ENCODE measurements around the gene MLH3.

The MLH3 gene

DNA sequence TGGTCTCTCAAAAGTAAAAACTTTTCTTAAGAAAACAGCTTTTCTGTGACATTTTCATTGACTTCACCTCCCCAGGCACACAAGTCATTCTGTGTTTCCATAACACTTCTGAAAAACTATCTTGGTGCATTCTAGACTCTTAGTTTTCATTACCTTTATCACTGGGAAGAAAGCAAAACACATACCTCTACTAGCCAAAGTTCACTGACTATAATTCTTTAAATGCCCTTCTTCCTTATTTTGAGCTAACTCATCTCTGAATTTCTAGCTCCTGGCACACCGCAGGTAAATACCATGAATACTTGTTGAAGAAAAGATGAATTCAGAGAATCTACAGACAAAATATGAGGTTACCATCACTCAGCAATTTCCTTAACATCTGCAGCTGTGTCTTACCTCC lies 21.1 kb downstream of the MLH3 start:
- Histone ChIP-seq H3K4me3 (ENCODE audit: severe bottlenecking) (no peak overlapping the region), H3K27ac (ENCODE audit: poor library complexity, severe bottlenecking) (no peak overlapping the region), H3K9me3 (ENCODE audit: severe bottlenecking) (no peaks in the 10 kb centered on the region), H3K36me3 (ENCODE audit: low read depth) (peaks cover 56% of the 10 kb centered on the region), H3K4me1 (ENCODE audit: insufficient read depth, poor library complexity, severe bottlenecking) (no peaks in the 10 kb centered on the region), H3K27me3 (ENCODE audit: insufficient read depth, poor library complexity, severe bottlenecking) (no peaks in the 10 kb centered on the region)
- ATAC-seq (ENCODE audit: low read depth) (no peak), DNase-seq (ENCODE audit: low spot score) (no peak)
- TF ChIP-seq, protein P1, sequence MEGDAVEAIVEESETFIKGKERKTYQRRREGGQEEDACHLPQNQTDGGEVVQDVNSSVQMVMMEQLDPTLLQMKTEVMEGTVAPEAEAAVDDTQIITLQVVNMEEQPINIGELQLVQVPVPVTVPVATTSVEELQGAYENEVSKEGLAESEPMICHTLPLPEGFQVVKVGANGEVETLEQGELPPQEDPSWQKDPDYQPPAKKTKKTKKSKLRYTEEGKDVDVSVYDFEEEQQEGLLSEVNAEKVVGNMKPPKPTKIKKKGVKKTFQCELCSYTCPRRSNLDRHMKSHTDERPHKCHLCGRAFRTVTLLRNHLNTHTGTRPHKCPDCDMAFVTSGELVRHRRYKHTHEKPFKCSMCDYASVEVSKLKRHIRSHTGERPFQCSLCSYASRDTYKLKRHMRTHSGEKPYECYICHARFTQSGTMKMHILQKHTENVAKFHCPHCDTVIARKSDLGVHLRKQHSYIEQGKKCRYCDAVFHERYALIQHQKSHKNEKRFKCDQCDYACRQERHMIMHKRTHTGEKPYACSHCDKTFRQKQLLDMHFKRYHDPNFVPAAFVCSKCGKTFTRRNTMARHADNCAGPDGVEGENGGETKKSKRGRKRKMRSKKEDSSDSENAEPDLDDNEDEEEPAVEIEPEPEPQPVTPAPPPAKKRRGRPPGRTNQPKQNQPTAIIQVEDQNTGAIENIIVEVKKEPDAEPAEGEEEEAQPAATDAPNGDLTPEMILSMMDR (IDR thresholded peaks at IDR 0.05; ENCODE audit: poor library complexity, severe bottlenecking), result no peak

DNA sequence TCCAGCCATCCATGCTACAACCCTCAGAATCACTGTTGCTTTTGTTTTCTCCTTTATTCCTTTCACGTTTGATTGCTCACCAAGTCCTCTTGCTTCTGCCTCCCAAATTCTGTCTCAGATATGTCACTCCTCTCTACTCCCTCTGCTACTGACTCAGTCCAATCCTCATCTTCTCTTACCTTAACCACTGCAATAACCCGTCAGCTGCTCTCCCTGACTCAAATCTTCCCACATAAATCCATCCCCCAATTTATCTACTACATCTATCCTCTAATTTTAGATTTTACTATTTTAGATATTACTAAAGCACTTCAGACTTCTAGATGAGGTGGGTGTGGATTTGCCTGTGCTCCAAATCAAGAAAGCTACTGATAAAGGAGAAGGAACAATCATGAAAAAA lies 25.4 kb downstream of the MLH3 start:
- DNase-seq (ENCODE audit: low spot score), result no peak
- TF ChIP-seq, protein P1 (IDR thresholded peaks at IDR 0.05; ENCODE audit: poor library complexity, severe bottlenecking), result no peak

DNA sequence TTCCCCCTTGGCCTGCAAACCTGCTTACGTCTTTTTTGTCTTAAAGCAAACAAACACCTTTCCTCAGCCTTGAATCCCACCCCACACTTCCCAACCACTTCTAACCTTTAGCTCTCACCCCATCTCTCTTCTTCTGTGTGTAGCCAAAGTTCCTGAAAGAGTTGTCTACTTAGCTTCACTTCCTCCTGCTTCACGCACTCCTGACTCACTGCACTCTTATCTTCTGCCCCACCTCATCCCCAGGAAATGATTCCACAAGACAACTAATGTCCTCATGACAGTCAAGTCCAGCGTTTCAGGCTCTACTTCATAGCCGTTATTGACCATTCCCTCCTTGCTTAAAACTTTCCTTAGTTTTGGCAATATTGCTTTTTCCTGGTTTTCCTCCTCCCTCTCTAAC lies 26.2 kb downstream of the MLH3 start:
- peaks cover 60% of the 10 kb centered on the region for H3K36me3 ChIP-seq (ENCODE audit: low read depth)
- no peak for DNase-seq (ENCODE audit: low spot score)
- no peak overlapping the region for H3K27ac ChIP-seq (ENCODE audit: poor library complexity, severe bottlenecking)
- peak; percentile 35; the same call in 1 of the 3 replicates for ATAC-seq (ENCODE audit: low read depth)
- no peaks in the 10 kb centered on the region for H3K9me3 ChIP-seq (ENCODE audit: severe bottlenecking)
- TF ChIP-seq, protein P1 (IDR thresholded peaks at IDR 0.05; ENCODE audit: poor library complexity, severe bottlenecking), result no peak
- no peaks in the 10 kb centered on the region for H3K4me1 ChIP-seq (ENCODE audit: insufficient read depth, poor library complexity, severe bottlenecking)
- H3K27me3 ChIP-seq (ENCODE audit: insufficient read depth, poor library complexity, severe bottlenecking), result no peaks in the 10 kb centered on the region
- no peak overlapping the region for H3K4me3 ChIP-seq (ENCODE audit: severe bottlenecking)

More for the DNA sequence above, 25.4 kb downstream of the MLH3 start:
- Histone ChIP-seq H3K9me3 (ENCODE audit: severe bottlenecking) (no peaks in the 10 kb centered on the region), H3K27me3 (ENCODE audit: insufficient read depth, poor library complexity, severe bottlenecking) (no peaks in the 10 kb centered on the region), H3K4me1 (ENCODE audit: insufficient read depth, poor library complexity, severe bottlenecking) (no peaks in the 10 kb centered on the region), H3K36me3 (ENCODE audit: low read depth) (peaks cover 60% of the 10 kb centered on the region), H3K4me3 (ENCODE audit: severe bottlenecking) (no peak overlapping the region), H3K27ac (ENCODE audit: poor library complexity, severe bottlenecking) (no peak overlapping the region)
- no peak for ATAC-seq (ENCODE audit: low read depth)

DNA sequence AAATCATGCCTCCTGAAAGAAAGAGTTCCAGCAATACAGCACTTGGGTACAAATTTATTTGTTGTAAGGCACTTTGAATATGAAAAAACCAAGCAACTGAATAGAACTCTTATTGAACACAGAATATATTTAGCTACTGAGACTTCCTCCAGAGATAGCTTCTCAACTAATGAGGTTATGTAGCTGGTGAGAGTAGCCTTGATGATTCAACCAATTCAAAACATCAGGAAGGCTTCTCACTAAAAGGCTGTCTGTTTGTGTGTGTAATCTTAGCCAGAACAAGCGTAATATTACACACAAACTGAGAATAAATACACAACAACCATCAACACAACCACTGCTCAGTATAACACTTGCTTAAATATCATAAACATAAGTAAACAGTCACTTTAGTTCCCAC lies 28.2 kb downstream of the MLH3 start:
- TF ChIP-seq, protein P1 (IDR thresholded peaks at IDR 0.05; ENCODE audit: poor library complexity, severe bottlenecking), result no peak
- H3K4me1 ChIP-seq (ENCODE audit: insufficient read depth, poor library complexity, severe bottlenecking), result no peaks in the 10 kb centered on the region
- H3K4me3 ChIP-seq (ENCODE audit: severe bottlenecking), result no peak overlapping the region
- H3K36me3 ChIP-seq (ENCODE audit: low read depth), result peaks cover 77% of the 10 kb centered on the region
- ATAC-seq (ENCODE audit: low read depth), result no peak
- no peak overlapping the region for H3K27ac ChIP-seq (ENCODE audit: poor library complexity, severe bottlenecking)
- no peaks in the 10 kb centered on the region for H3K9me3 ChIP-seq (ENCODE audit: severe bottlenecking)
- H3K27me3 ChIP-seq (ENCODE audit: insufficient read depth, poor library complexity, severe bottlenecking), result no peaks in the 10 kb centered on the region
- DNase-seq (ENCODE audit: low spot score), result no peak

DNA sequence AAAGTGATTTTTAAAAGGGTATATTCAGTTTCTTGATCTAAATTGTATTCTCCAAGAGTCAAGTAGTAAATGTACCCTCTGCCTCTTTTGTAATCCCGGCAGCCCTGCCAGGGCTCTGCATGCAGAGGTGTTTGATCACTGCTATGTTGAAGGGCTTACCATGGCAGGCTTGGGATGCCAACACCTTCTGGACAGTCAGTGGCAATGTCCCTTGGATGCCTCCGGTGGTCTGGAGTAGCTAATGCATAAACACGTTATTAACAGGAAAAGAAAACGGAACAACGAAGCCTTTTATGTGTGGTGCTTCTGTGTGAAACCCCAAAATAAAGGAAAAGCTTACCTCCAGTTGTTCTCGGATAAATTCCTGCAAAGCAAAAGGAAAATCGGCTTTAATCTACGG lies 28.6 kb downstream of the MLH3 start:
- Histone ChIP-seq H3K27me3 (ENCODE audit: insufficient read depth, poor library complexity, severe bottlenecking) (no peaks in the 10 kb centered on the region), H3K9me3 (ENCODE audit: severe bottlenecking) (no peaks in the 10 kb centered on the region), H3K27ac (ENCODE audit: poor library complexity, severe bottlenecking) (no peak overlapping the region), H3K4me1 (ENCODE audit: insufficient read depth, poor library complexity, severe bottlenecking) (no peaks in the 10 kb centered on the region), H3K36me3 (ENCODE audit: low read depth) (peaks cover 81% of the 10 kb centered on the region), H3K4me3 (ENCODE audit: severe bottlenecking) (no peak overlapping the region)
- DNase-seq (ENCODE audit: low spot score) (no peak), ATAC-seq (ENCODE audit: low read depth) (peak; percentile 85)
- TF ChIP-seq, protein P1 (IDR thresholded peaks at IDR 0.05; ENCODE audit: poor library complexity, severe bottlenecking), result peak; percentile 73
